ENCODE measurements around the gene MBLAC1. TPM values are rescaled to one million over a fixed set of nuclear protein-coding genes. Genes with fewer than 3 reads are reported as not detected.

The MBLAC1 gene
- total and polyA plus RNA-seq, 9 of the 15 experiments (the other 6 are each of a cell fraction or from before 2014, with no cell fraction given), result 0.03 to 3.1 (median 0.52) TPM

- no peak for TF ChIP-seq TSHZ1 (CRISPR knock-in tag; IDR thresholded peaks at IDR 0.05)
- peak; percentile 71 for TF ChIP-seq ASH1L (IDR thresholded peaks at IDR 0.05; ENCODE audit: borderline replicate concordance, low read depth, partially characterized antibody)
- 0 out of 2 replicates have a peak, but pooled peaks have one; percentile 41 for TF ChIP-seq C11orf30 (IDR thresholded peaks at IDR 0.05; ENCODE audit: low read depth)
- TF ChIP-seq SOX6 (IDR thresholded peaks at IDR 0.05), result 0 out of 2 replicates have a peak, but pooled peaks have one; percentile 6
- no peak for TF ChIP-seq ZBTB5 (IDR thresholded peaks at IDR 0.05)
- TF ChIP-seq E4F1 (CRISPR knock-in tag; IDR thresholded peaks at IDR 0.05; ENCODE audit: borderline replicate concordance), result no peak
- peak; percentile 78 for TF ChIP-seq ZNF592 (IDR thresholded peaks at IDR 0.05)
- TF ChIP-seq NCOA4 (IDR thresholded peaks at IDR 0.05; ENCODE audit: partially characterized antibody), result no peak
- peak; percentile 83; the same call in 1 of the 2 replicates for TF ChIP-seq CBX1 (IDR thresholded peaks at IDR 0.05; ENCODE audit: low read depth)
- TF ChIP-seq SAP30 (IDR thresholded peaks at IDR 0.05; ENCODE audit: borderline replicate concordance, insufficient read depth, low read depth, low read length, poor library complexity, severe bottlenecking), result no peak
- no peak for TF ChIP-seq USF2 (CRISPR knock-in tag; IDR thresholded peaks at IDR 0.05)
These were observed at the start of gene MBLAC1 (continued) for GRCh38 chr7:100126931-100127865.
